Sigmoid colon (tissue), 4 donors: ENCODE results near the gene RNF217.

ENCODE experiments used
- EP300 ChIP-seq, 4 donors: sonication (generic); formaldehyde crosslinking; IDR thresholded peaks; one replicate each; pipeline ENCODE4 v1.6.1; 2017; ENCODE audit warnings: antibody characterized with exemption in 4 of 4
- POLR2A ChIP-seq, 2 donors: fragments of 450-650 bp; IDR thresholded peaks; one replicate each; pipeline ENCODE4 v1.6.1; 2016; ENCODE audit warnings: antibody characterized with exemption in 2 of 2, mild to moderate bottlenecking in 2 of 2, moderate library complexity in 2 of 2
- POLR2AphosphoS5 ChIP-seq, 4 donors: sonication (generic); formaldehyde crosslinking; IDR thresholded peaks; one replicate each; pipeline ENCODE4 v1.6.1; 2017; ENCODE audit warnings: antibody characterized with exemption in 4 of 4
- TF ChIP-seq, protein P1 (sequence below), 4 experiments: fragments of 450-650 bp in 3 of 4; fragments of 200-600 bp in 1 of 4; IDR thresholded peaks; one replicate each; pipeline ENCODE4 v1.5.1; 2016 to 2019; ENCODE audit warnings: antibody characterized with exemption in 4 of 4, mild to moderate bottlenecking in 3 of 4, moderate library complexity in 2 of 4

DNA sequence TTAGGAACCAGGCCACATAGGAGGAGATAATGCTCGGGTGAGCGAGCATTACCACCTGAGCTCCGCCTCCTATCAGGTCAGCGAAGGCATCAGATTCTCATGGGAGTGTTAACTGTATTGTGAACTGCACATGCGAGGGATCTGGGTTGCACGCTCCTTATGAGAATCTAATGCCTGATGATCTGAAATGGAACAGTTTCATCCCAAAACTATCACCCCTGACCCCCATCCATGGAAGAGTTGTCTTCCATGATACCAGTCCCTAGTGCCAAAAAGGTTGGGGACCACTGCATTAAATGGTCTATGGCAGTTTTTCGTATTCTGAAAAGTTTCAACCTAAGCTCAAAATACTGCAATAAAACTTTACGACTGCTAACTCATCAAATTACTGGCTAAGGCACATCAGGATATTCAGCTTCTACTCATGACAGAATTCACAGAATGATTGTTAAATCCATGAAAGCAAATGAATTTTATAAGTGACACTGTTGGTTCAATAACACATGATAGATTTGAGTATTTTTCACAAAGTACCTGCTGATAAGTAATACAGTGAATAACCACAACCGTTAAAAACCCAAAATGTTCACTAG is 25.9 kb downstream of the RNF217 start:
- no peak for TF ChIP-seq POLR2A (IDR thresholded peaks at IDR 0.05)
- TF ChIP-seq, protein P1, sequence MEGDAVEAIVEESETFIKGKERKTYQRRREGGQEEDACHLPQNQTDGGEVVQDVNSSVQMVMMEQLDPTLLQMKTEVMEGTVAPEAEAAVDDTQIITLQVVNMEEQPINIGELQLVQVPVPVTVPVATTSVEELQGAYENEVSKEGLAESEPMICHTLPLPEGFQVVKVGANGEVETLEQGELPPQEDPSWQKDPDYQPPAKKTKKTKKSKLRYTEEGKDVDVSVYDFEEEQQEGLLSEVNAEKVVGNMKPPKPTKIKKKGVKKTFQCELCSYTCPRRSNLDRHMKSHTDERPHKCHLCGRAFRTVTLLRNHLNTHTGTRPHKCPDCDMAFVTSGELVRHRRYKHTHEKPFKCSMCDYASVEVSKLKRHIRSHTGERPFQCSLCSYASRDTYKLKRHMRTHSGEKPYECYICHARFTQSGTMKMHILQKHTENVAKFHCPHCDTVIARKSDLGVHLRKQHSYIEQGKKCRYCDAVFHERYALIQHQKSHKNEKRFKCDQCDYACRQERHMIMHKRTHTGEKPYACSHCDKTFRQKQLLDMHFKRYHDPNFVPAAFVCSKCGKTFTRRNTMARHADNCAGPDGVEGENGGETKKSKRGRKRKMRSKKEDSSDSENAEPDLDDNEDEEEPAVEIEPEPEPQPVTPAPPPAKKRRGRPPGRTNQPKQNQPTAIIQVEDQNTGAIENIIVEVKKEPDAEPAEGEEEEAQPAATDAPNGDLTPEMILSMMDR (IDR thresholded peaks at IDR 0.05), result no peak
- no peak for TF ChIP-seq EP300 (IDR thresholded peaks at IDR 0.05)
- TF ChIP-seq POLR2AphosphoS5 (IDR thresholded peaks at IDR 0.05), result no peak
